Measurements from ENCODE around the gene ADAM12.

Gene ADAM12

GRCh38 chr10:126084369-126084768 is 303.9 kb downstream of the ADAM12 start:
- DNase-seq (ENCODE audit: extremely low read depth, low read depth): no peak
- TF ChIP-seq, protein P1, sequence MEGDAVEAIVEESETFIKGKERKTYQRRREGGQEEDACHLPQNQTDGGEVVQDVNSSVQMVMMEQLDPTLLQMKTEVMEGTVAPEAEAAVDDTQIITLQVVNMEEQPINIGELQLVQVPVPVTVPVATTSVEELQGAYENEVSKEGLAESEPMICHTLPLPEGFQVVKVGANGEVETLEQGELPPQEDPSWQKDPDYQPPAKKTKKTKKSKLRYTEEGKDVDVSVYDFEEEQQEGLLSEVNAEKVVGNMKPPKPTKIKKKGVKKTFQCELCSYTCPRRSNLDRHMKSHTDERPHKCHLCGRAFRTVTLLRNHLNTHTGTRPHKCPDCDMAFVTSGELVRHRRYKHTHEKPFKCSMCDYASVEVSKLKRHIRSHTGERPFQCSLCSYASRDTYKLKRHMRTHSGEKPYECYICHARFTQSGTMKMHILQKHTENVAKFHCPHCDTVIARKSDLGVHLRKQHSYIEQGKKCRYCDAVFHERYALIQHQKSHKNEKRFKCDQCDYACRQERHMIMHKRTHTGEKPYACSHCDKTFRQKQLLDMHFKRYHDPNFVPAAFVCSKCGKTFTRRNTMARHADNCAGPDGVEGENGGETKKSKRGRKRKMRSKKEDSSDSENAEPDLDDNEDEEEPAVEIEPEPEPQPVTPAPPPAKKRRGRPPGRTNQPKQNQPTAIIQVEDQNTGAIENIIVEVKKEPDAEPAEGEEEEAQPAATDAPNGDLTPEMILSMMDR (IDR thresholded peaks at IDR 0.05; ENCODE audit: low read depth, low read length, missing control alignments): no peak
- no peak overlapping the region for H3K4me3 ChIP-seq (replicated peaks; ENCODE audit: low read depth, low read length)

GRCh38 chr10:126083009-126083408 is 305.3 kb downstream of the ADAM12 start:
- DNase-seq (ENCODE audit: extremely low read depth, low read depth): no peak
- TF ChIP-seq, protein P1 (IDR thresholded peaks at IDR 0.05; ENCODE audit: low read depth, low read length, missing control alignments): no peak
- H3K4me3 ChIP-seq (replicated peaks; ENCODE audit: low read depth, low read length): no peak overlapping the region

- TF ChIP-seq, protein P1 (IDR thresholded peaks at IDR 0.05; ENCODE audit: low read depth, low read length, missing control alignments): no peak
- DNase-seq (ENCODE audit: extremely low read depth, low read depth): no peak
- no peak overlapping the region for H3K4me3 ChIP-seq (replicated peaks; ENCODE audit: low read depth, low read length)
These were observed 306.3 kb downstream of the ADAM12 start for GRCh38 chr10:126081841-126082466.

DNA sequence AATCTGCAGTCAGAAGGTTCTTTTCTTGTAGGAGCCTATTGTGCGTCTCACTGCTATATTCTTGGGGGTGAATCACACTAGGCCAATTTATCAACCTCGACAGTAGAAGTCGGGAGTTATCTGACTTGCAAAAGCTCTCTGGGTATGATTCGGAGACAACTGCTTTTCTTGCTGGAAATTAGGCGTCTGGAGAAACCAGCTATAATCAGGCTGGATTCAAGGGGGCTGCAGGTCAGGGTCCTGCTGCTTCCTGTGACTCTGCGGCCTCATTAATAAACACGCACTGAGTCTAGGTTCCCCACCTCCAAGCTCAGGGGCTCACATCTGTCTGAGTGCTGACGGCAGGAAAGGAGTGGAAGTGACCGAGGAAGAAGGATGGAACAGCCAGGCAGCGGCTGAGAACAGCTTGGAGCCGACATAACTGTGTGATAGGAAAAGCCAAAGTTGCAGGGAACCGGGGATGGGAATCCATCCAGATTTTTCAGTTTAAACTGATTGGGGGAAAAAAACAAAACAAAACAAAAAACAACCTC is 307.3 kb downstream of the ADAM12 start:
- TF ChIP-seq, protein P1 (IDR thresholded peaks at IDR 0.05; ENCODE audit: low read depth, low read length, missing control alignments): no peak
- no peak overlapping the region for H3K4me3 ChIP-seq (replicated peaks; ENCODE audit: low read depth, low read length)
- no peak for DNase-seq (ENCODE audit: extremely low read depth, low read depth)

DNA sequence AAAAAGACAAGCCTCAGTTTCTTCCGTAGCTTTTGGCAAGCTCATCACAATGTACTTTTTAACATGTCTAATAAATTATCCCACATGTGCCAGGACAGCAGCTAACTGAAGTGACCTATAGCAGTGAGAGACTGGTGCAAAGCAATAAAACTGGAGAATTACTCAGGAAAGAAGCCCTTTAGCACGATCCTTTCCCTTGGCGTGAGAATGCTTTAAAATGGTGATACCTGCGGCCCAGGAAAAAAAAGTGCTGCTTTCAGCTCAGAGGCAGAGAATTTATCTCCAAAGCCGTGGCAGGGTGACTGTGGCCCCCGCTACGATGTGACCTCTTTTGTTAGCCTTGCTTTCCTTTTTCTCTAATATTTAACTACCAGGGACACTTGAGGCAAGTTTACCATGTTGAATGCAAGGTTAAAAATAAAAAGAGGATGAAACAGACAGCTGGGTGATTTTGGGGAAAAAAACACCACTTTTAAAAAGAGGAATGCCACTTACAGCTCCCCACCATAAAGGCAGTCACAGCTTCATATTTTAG is 307.9 kb downstream of the ADAM12 start:
- H3K4me3 ChIP-seq (replicated peaks; ENCODE audit: low read depth, low read length): no peak overlapping the region
- TF ChIP-seq, protein P1 (IDR thresholded peaks at IDR 0.05; ENCODE audit: low read depth, low read length, missing control alignments): no peak
- no peak for DNase-seq (ENCODE audit: extremely low read depth, low read depth)

DNA sequence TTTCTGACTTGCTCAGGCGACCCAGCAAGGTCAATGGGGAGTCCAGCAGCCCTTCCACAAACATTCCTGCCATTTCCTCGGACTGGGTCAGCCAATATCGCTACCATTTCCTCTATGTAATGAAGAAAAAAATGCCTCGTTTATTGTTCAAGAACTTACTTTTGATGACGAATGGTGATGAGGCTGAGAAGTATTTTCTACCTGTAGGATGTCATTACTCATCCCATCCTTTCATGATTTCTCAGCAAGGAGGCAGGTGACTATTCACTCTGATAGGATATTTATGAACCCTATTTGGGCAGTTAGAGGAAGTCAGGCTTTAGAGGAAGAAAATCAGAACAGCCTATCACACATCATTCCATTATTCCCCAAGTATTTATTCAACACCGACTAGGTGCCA is 313.3 kb downstream of the ADAM12 start:
- DNase-seq (ENCODE audit: extremely low read depth, low read depth): no peak
- TF ChIP-seq, protein P1 (IDR thresholded peaks at IDR 0.05; ENCODE audit: low read depth, low read length, missing control alignments): no peak
- H3K4me3 ChIP-seq (replicated peaks; ENCODE audit: low read depth, low read length): no peak overlapping the region
